ENCODE measurements around the gene TRIM44.
"Not testable (repeated sequence)": the region's sequence is repeated elsewhere in the genome, so short reads cannot be mapped to it uniquely, and the experiment has no call there.

DNA sequence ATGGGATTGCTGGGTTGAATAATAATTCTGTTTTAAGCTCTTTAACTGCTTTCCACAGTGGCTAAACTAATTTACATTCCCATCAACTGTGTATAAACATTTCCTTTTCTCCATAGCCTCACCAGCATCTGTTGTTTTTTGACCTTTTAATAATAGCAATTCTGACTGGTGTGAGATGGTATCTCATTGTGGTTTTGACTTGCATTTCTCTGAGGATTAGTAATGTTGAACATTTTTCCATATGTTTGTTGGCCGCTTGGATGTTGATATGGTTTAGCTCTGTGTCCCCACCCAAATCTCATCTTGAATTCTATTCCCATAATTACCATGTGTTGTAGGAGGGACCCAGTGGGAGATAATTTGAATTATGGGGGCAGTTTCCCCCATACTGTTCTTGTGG lies 107.8 kb downstream of the TRIM44 start:
- TF ChIP-seq, protein P1, sequence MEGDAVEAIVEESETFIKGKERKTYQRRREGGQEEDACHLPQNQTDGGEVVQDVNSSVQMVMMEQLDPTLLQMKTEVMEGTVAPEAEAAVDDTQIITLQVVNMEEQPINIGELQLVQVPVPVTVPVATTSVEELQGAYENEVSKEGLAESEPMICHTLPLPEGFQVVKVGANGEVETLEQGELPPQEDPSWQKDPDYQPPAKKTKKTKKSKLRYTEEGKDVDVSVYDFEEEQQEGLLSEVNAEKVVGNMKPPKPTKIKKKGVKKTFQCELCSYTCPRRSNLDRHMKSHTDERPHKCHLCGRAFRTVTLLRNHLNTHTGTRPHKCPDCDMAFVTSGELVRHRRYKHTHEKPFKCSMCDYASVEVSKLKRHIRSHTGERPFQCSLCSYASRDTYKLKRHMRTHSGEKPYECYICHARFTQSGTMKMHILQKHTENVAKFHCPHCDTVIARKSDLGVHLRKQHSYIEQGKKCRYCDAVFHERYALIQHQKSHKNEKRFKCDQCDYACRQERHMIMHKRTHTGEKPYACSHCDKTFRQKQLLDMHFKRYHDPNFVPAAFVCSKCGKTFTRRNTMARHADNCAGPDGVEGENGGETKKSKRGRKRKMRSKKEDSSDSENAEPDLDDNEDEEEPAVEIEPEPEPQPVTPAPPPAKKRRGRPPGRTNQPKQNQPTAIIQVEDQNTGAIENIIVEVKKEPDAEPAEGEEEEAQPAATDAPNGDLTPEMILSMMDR (IDR thresholded peaks at IDR 0.05): not testable (repeated sequence)
- TF ChIP-seq POLR2A (IDR thresholded peaks at IDR 0.05): not testable (repeated sequence)

Data from thyroid gland (tissue), 4 donors.